ENCODE data around the gene GPS2.
A peak's percentile ranks its signal among the peaks of the same experiment; 100 is the strongest.

GPS2 gene

DNA sequence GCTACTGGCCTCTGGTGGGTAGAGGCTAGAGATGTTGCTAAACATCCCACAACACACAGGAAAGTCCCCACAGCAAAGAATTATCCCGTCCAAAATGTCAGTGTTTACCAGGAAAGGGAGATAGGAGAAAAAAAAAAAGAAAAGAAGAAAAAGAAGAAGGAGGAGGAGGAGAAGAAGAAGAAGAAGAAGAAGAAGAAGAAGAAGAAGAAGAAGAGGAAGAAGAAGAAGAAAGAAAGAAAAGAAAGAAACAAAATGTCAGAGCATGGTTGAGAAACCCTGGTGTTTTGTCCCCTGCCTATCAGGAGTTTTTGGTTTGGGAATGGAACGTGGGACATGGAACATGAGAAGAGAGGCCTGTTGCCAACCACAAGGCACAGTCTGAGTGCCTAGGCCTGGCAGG lies 42.2 kb upstream of the GPS2 start:
- Histone ChIP-seq H3K9ac (ENCODE audit: low read depth, low read length, poor library complexity, severe bottlenecking) (no peak overlapping the region), H2AFZ (ENCODE audit: low read length) (0 out of 2 replicates have a peak overlapping the region, but pooled peaks have one; percentile 35), H3K4me3 (ENCODE audit: low read length, poor library complexity, severe bottlenecking) (no peak overlapping the region), H3K79me2 (ENCODE audit: insufficient read depth, low read length) (no peaks in the 10 kb centered on the region), H4K20me1 (ENCODE audit: insufficient read depth, low read length, poor library complexity, severe bottlenecking) (no peaks in the 10 kb centered on the region), H3K27me3 (ENCODE audit: insufficient read depth, low read length, poor library complexity, severe bottlenecking) (no peaks in the 10 kb centered on the region), H3K9me2 (replicated peaks; ENCODE audit: low read depth, low read length) (no peaks in the 10 kb centered on the region), H3K4me2 (ENCODE audit: low read depth, low read length, poor library complexity, severe bottlenecking) (no peak overlapping the region), H3K4me1 (ENCODE audit: insufficient read depth, low read length, poor library complexity, severe bottlenecking) (no peaks in the 10 kb centered on the region), H3F3A (ENCODE audit: low read depth) (no peaks in the 10 kb centered on the region), H3K36me3 (ENCODE audit: insufficient read depth, low read length) (peaks cover 2% of the 10 kb centered on the region; the same call in 1 of the 2 replicates), H3K9me3 (ENCODE audit: insufficient read depth, low read depth, low read length) (no peaks in the 10 kb centered on the region)
- TF ChIP-seq EZH2phosphoT487 (IDR thresholded peaks at IDR 0.05; ENCODE audit: borderline replicate concordance), result no peak
- TF ChIP-seq, protein P1, sequence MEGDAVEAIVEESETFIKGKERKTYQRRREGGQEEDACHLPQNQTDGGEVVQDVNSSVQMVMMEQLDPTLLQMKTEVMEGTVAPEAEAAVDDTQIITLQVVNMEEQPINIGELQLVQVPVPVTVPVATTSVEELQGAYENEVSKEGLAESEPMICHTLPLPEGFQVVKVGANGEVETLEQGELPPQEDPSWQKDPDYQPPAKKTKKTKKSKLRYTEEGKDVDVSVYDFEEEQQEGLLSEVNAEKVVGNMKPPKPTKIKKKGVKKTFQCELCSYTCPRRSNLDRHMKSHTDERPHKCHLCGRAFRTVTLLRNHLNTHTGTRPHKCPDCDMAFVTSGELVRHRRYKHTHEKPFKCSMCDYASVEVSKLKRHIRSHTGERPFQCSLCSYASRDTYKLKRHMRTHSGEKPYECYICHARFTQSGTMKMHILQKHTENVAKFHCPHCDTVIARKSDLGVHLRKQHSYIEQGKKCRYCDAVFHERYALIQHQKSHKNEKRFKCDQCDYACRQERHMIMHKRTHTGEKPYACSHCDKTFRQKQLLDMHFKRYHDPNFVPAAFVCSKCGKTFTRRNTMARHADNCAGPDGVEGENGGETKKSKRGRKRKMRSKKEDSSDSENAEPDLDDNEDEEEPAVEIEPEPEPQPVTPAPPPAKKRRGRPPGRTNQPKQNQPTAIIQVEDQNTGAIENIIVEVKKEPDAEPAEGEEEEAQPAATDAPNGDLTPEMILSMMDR (conservative IDR thresholded peaks at IDR 0.05; ENCODE audit: low read length), result no peak

DNA sequence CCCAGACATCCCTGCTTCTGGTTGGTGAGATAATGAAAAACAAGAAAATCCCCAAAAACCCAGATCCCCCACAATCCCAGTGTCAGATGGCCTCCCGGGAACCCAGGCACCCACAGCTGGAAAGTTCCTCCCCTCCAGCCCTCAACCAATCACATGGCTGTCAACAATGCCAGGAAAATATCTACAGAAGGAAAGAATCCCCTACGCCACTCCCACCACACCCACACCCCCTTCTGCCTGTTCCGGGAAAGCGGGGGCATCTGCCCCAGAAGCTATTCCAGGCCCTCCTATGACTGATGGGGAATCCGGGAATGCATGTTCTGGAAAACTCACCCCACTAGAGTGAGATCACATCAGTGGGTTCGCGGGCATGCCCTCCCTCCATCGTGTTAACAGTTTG lies 41.6 kb upstream of the GPS2 start:
- no peaks in the 10 kb centered on the region for H3K79me2 ChIP-seq (ENCODE audit: insufficient read depth, low read length)
- H3K27me3 ChIP-seq (ENCODE audit: insufficient read depth, low read length, poor library complexity, severe bottlenecking), result no peaks in the 10 kb centered on the region
- no peak overlapping the region for H3K9ac ChIP-seq (ENCODE audit: low read depth, low read length, poor library complexity, severe bottlenecking)
- no peaks in the 10 kb centered on the region for H3K9me2 ChIP-seq (replicated peaks; ENCODE audit: low read depth, low read length)
- TF ChIP-seq, protein P1 (conservative IDR thresholded peaks at IDR 0.05; ENCODE audit: low read length), result no peak
- TF ChIP-seq EZH2phosphoT487 (IDR thresholded peaks at IDR 0.05; ENCODE audit: borderline replicate concordance), result no peak
- H4K20me1 ChIP-seq (ENCODE audit: insufficient read depth, low read length, poor library complexity, severe bottlenecking), result no peaks in the 10 kb centered on the region
- 0 out of 2 replicates have a peak overlapping the region, but pooled peaks have one; percentile 35 for H2AFZ ChIP-seq (ENCODE audit: low read length)
- H3K9me3 ChIP-seq (ENCODE audit: insufficient read depth, low read depth, low read length), result no peaks in the 10 kb centered on the region
- H3K4me2 ChIP-seq (ENCODE audit: low read depth, low read length, poor library complexity, severe bottlenecking), result no peak overlapping the region
- no peak overlapping the region for H3K4me3 ChIP-seq (ENCODE audit: low read length, poor library complexity, severe bottlenecking)
- H3F3A ChIP-seq (ENCODE audit: low read depth), result no peaks in the 10 kb centered on the region
- peaks cover 3% of the 10 kb centered on the region; the same call in 1 of the 2 replicates for H3K36me3 ChIP-seq (ENCODE audit: insufficient read depth, low read length)
- H3K4me1 ChIP-seq (ENCODE audit: insufficient read depth, low read length, poor library complexity, severe bottlenecking), result no peaks in the 10 kb centered on the region

DNA sequence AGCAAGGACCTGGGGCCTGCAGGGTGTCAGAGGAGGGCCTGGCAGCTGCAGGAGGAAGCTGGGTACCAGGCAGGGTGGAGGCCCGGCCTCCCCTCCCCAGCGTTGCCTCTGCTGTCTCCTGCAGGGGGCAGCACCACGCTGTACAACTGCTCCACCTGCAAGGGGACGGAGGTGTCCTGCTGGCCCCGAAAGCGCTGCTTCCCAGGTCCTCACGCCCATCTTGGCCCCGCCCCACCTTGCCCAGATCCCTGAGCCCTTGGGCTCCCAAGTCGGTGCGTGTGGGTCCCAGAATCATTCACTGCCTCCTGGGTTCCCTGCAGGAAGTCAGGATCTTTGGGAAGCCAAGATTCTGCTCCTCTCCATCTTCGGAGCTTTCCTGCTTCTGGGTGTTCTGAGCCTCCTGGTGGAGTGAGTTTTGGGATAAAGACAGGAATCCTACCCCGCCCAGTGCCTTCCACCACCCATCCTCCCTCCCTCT lies 41.0 kb upstream of the GPS2 start:
- Histone ChIP-seq H3K9ac (ENCODE audit: low read depth, low read length, poor library complexity, severe bottlenecking) (no peak overlapping the region), H3K9me3 (ENCODE audit: insufficient read depth, low read depth, low read length) (no peaks in the 10 kb centered on the region), H3K27me3 (ENCODE audit: insufficient read depth, low read length, poor library complexity, severe bottlenecking) (no peaks in the 10 kb centered on the region), H3F3A (ENCODE audit: low read depth) (no peaks in the 10 kb centered on the region), H3K4me3 (ENCODE audit: low read length, poor library complexity, severe bottlenecking) (no peak overlapping the region), H2AFZ (ENCODE audit: low read length) (peak overlapping the region; percentile 70), H3K4me1 (ENCODE audit: insufficient read depth, low read length, poor library complexity, severe bottlenecking) (no peaks in the 10 kb centered on the region), H3K9me2 (replicated peaks; ENCODE audit: low read depth, low read length) (no peaks in the 10 kb centered on the region), H3K4me2 (ENCODE audit: low read depth, low read length, poor library complexity, severe bottlenecking) (no peak overlapping the region), H3K79me2 (ENCODE audit: insufficient read depth, low read length) (no peaks in the 10 kb centered on the region), H3K36me3 (ENCODE audit: insufficient read depth, low read length) (peaks cover 3% of the 10 kb centered on the region; the same call in 1 of the 2 replicates), H4K20me1 (ENCODE audit: insufficient read depth, low read length, poor library complexity, severe bottlenecking) (no peaks in the 10 kb centered on the region)
- TF ChIP-seq, protein P1 (conservative IDR thresholded peaks at IDR 0.05; ENCODE audit: low read length), result peak; percentile 81
- no peak for TF ChIP-seq EZH2phosphoT487 (IDR thresholded peaks at IDR 0.05; ENCODE audit: borderline replicate concordance)

Measured in Loucy (cell line).